OCI-LY1 (cell line): Measurements from ENCODE around the gene FAM83F.

ENCODE experiments used
- H2AFZ ChIP-seq: fragments of 200-600 bp; sonication (generic), shearing (Covaris generic); 2 replicates; pipeline ENCODE4 v1.6.0; 2014; ENCODE audit warnings: antibody characterized with exemption, mild to moderate bottlenecking, low read length
- H3F3A ChIP-seq: fragments of 200-600 bp; sonication (generic), shearing (Covaris generic); 2 replicates; pipeline ENCODE4 v1.6.0; 2014; ENCODE audit warnings: mild to moderate bottlenecking, antibody characterized with exemption, low read length, moderate library complexity; ENCODE audit not compliant: insufficient read depth
- H3K27ac ChIP-seq: fragments of 200-600 bp; sonication (generic); 2 replicates; pipeline ENCODE4 v1.5.1; 2014; ENCODE audit warnings: low read length, mixed run types, mild to moderate bottlenecking, low read depth; ENCODE audit not compliant: poor library complexity, severe bottlenecking
- H3K27me3 ChIP-seq: fragments of 200-600 bp; sonication (generic); 2 replicates; pipeline ENCODE4 v1.6.0; 2014; ENCODE audit warnings: antibody characterized with exemption, mild to moderate bottlenecking, low read length, moderate library complexity; ENCODE audit not compliant: insufficient read depth
- H3K36me3 ChIP-seq: fragments of 200-600 bp; sonication (generic); 2 replicates; pipeline ENCODE4 v1.6.1; 2014; ENCODE audit warnings: mild to moderate bottlenecking, antibody characterized with exemption, low read length, moderate library complexity, mixed read lengths; ENCODE audit not compliant: insufficient read depth
- H3K4me1 ChIP-seq: fragments of 200-600 bp; sonication (generic); 2 replicates; pipeline ENCODE4 v1.5.1; 2014; ENCODE audit warnings: mild to moderate bottlenecking, low read length, moderate library complexity; ENCODE audit not compliant: insufficient read depth, severe bottlenecking
- H3K4me2 ChIP-seq: fragments of 200-600 bp; sonication (generic), shearing (Covaris generic); 2 replicates; pipeline ENCODE4 v1.6.1; 2014; ENCODE audit warnings: low read length
- H3K4me3 ChIP-seq: fragments of 200-600 bp; sonication (generic); 2 replicates; pipeline ENCODE4 v1.5.1; 2014; ENCODE audit warnings: low read length, low read depth, mild to moderate bottlenecking, mixed read lengths; ENCODE audit not compliant: poor library complexity, severe bottlenecking
- H3K79me2 ChIP-seq: fragments of 200-600 bp; shearing (Covaris generic); 2 replicates; pipeline ENCODE4 v1.6.1; 2016; ENCODE audit warnings: mixed run types, low read length, mixed read lengths; ENCODE audit not compliant: insufficient read depth
- H3K9ac ChIP-seq: fragments of 200-600 bp; sonication (generic), shearing (Covaris generic); 2 replicates; pipeline ENCODE4 v1.6.1; 2014; ENCODE audit warnings: mild to moderate bottlenecking, low read length, mixed read lengths
- H3K9me2 ChIP-seq: fragments of 200-600 bp; sonication (generic), shearing (Covaris generic); 2 replicates; pipeline ENCODE4 v1.6.1; 2014; ENCODE audit warnings: low read depth, mild to moderate bottlenecking, low read length, mixed read lengths
- H3K9me3 ChIP-seq: fragments of 200-600 bp; shearing (Covaris generic); 2 replicates; pipeline ENCODE4 v1.6.1; 2014; ENCODE audit warnings: low read length, mixed read lengths
- H4K20me1 ChIP-seq: fragments of 200-600 bp; sonication (generic), shearing (Covaris generic); 2 replicates; pipeline ENCODE4 v1.6.0; 2016; ENCODE audit warnings: mild to moderate bottlenecking, low read length; ENCODE audit not compliant: insufficient read depth
- EZH2 ChIP-seq: fragments of 200-600 bp; sonication (generic), shearing (Covaris generic); IDR thresholded peaks from 2 replicates; pipeline ENCODE4 v1.8.0; 2017; ENCODE audit warnings: borderline replicate concordance, mixed run types, mild to moderate bottlenecking, antibody characterized with exemption, low read length, moderate library complexity, mixed read lengths
- TF ChIP-seq, protein P1 (sequence below): fragments of 200-600 bp; sonication (generic), shearing (Covaris generic); IDR thresholded peaks from 2 replicates; pipeline ENCODE4 v1.5.1; 2017; ENCODE audit warnings: mild to moderate bottlenecking, antibody characterized with exemption, low read length, moderate library complexity, mixed read lengths

The FAM83F gene

DNA sequence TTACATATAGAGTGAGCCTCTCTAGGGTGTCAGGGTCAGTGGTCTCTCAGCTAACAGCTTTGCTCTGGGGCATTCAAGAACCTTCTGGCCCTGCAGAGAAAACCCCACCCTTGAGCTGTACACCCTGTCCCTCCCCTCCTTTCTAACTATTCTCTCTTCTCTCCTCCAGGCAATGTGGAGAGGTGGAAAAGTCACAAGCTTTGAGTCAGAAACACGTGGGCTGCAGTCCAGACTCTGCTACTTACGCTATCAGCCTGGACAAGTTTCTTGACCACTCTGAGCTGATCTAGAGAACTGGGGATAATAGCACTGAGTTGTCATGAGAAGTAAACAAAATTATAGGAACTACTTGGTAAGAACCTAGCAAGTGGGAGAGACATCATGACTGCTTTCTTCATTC is 10.7 kb upstream of the FAM83F start:
- Histone ChIP-seq H3K4me1 (no peaks in the 10 kb centered on the region), H2AFZ (no peak overlapping the region), H3K9me3 (no peaks in the 10 kb centered on the region), H3K36me3 (no peaks in the 10 kb centered on the region), H3F3A (no peaks in the 10 kb centered on the region), H3K27ac (no peak overlapping the region), H3K9me2 (no peaks in the 10 kb centered on the region), H3K27me3 (0 out of 2 replicates have a peak, but pooled peaks cover 3% of the 10 kb centered on the region), H3K9ac (no peak overlapping the region), H4K20me1 (no peaks in the 10 kb centered on the region), H3K4me2 (no peak overlapping the region), H3K79me2 (no peaks in the 10 kb centered on the region), H3K4me3 (no peak overlapping the region)
- no peak for TF ChIP-seq EZH2
- TF ChIP-seq, protein P1, sequence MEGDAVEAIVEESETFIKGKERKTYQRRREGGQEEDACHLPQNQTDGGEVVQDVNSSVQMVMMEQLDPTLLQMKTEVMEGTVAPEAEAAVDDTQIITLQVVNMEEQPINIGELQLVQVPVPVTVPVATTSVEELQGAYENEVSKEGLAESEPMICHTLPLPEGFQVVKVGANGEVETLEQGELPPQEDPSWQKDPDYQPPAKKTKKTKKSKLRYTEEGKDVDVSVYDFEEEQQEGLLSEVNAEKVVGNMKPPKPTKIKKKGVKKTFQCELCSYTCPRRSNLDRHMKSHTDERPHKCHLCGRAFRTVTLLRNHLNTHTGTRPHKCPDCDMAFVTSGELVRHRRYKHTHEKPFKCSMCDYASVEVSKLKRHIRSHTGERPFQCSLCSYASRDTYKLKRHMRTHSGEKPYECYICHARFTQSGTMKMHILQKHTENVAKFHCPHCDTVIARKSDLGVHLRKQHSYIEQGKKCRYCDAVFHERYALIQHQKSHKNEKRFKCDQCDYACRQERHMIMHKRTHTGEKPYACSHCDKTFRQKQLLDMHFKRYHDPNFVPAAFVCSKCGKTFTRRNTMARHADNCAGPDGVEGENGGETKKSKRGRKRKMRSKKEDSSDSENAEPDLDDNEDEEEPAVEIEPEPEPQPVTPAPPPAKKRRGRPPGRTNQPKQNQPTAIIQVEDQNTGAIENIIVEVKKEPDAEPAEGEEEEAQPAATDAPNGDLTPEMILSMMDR = no peak

DNA sequence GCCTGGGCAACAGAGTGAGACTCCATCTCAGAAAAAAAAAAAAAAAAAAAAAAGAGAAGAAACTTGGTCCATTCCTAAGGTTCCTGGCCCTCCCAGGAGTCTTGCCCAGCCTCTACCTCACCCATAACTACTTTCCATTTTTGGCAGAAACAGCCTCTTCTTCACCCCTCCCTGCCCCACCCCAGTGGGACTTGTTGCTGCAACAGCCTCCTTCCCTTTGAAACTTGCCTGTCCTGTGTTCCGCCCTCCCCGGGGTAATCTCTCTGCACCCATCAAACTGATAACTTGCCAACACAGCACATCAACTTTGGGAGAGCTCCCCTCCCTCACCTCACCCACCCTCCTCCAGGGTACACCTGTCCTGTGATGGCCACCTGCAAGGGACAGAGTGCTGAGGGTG is 10.0 kb upstream of the FAM83F start:
- Histone ChIP-seq H3K79me2 (no peaks in the 10 kb centered on the region), H3K9me3 (no peaks in the 10 kb centered on the region), H3K9ac (no peak overlapping the region), H3F3A (no peaks in the 10 kb centered on the region), H4K20me1 (no peaks in the 10 kb centered on the region), H3K4me2 (no peak overlapping the region), H3K4me1 (no peaks in the 10 kb centered on the region), H3K9me2 (no peaks in the 10 kb centered on the region), H3K27me3 (0 out of 2 replicates have a peak, but pooled peaks cover 3% of the 10 kb centered on the region), H3K36me3 (no peaks in the 10 kb centered on the region), H2AFZ (no peak overlapping the region), H3K27ac (no peak overlapping the region), H3K4me3 (no peak overlapping the region)
- TF ChIP-seq EZH2 = no peak
- TF ChIP-seq, protein P1 = no peak

DNA sequence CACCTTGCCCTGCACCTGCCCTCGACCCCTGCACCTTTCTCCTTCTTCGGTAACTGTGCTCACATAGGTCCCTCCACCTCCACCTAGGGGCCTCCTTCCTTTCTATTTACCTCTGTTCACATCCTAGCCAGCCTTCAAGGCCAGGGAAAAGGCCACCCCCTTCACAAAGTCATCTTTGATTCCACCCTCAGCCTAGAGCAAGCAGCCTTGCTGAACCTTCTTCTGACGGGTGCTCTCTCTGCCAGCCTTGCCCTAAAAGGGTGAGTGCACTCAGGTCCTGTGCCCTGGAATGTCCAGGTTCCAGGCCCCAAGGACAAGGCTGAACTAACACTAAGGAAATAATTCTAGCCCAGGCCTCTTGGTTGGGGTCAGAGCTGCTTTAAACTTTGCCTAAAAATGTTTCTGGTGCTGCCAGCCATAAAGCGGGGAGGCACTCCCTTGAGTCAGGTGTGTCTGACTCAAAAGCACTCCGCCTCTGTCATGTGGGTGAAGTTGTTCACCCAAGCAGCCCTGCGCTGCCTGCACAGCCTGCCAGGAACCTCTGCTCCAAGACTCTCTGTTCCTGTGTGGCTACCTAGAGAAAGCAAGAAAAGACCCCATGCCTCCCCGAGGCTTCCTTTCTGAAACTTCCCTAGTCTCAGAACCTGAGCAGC is 9.2 kb upstream of the FAM83F start:
- H3K36me3 ChIP-seq = no peaks in the 10 kb centered on the region
- TF ChIP-seq, protein P1 = no peak
- no peak for TF ChIP-seq EZH2
- H3F3A ChIP-seq = no peaks in the 10 kb centered on the region
- 0 out of 2 replicates have a peak, but pooled peaks cover 3% of the 10 kb centered on the region for H3K27me3 ChIP-seq
- no peaks in the 10 kb centered on the region for H3K79me2 ChIP-seq
- no peak overlapping the region for H2AFZ ChIP-seq
- H3K9me2 ChIP-seq = no peaks in the 10 kb centered on the region
- H3K9me3 ChIP-seq = no peaks in the 10 kb centered on the region
- H4K20me1 ChIP-seq = no peaks in the 10 kb centered on the region
- no peaks in the 10 kb centered on the region for H3K4me1 ChIP-seq
- H3K4me3 ChIP-seq = no peak overlapping the region
- no peak overlapping the region for H3K9ac ChIP-seq
- H3K27ac ChIP-seq = no peak overlapping the region
- no peak overlapping the region for H3K4me2 ChIP-seq
